Sigmoid colon (tissue), 4 donors: ENCODE results near the gene WDFY4.

Source experiments
- CTCF ChIP-seq, 4 experiments: fragments of 450-650 bp in 3 of 4; fragments of 200-600 bp in 1 of 4; IDR thresholded peaks; one replicate each; pipeline ENCODE4 v1.5.1; 2016 to 2019; ENCODE audit warnings: antibody characterized with exemption in 4 of 4, mild to moderate bottlenecking in 3 of 4, moderate library complexity in 2 of 4
- POLR2AphosphoS5 ChIP-seq, 4 donors: sonication (generic); formaldehyde crosslinking; IDR thresholded peaks; one replicate each; pipeline ENCODE4 v1.6.1; 2017; ENCODE audit warnings: antibody characterized with exemption in 4 of 4

- TF ChIP-seq POLR2AphosphoS5 (IDR thresholded peaks at IDR 0.05) = no peak
- TF ChIP-seq CTCF (IDR thresholded peaks at IDR 0.05) = no peak
These were observed 172.2 kb downstream of the WDFY4 start for GRCh38 chr10:48856855-48857254.
